ENCODE data around the gene RGS3.

- TF ChIP-seq ZNF274 (IDR thresholded peaks at IDR 0.05; ENCODE audit: low read depth, low read length) (no peak), RAD21 (IDR thresholded peaks at IDR 0.05; ENCODE audit: low read depth) (no peak), CTCF (IDR thresholded peaks at IDR 0.05 in 2 of 3, conservative IDR thresholded peaks at IDR 0.05 in 1 of 3; ENCODE audit: borderline replicate concordance in 1 of 3, insufficient read depth in 1 of 3, low read depth in 2 of 3, low read length in 2 of 3) (no peak), ATF3 (IDR thresholded peaks at IDR 0.05) (no peak), EZH2 (IDR thresholded peaks at IDR 0.05) (no peak), SP1 (IDR thresholded peaks at IDR 0.05; ENCODE audit: low read depth) (no peak), POLR2A (IDR thresholded peaks at IDR 0.05; ENCODE audit: borderline replicate concordance, extremely low read depth, insufficient read depth, insufficient read length) (no peak), SRF (IDR thresholded peaks at IDR 0.05; ENCODE audit: low read depth) (no peak), ZBTB33 (IDR thresholded peaks at IDR 0.05; ENCODE audit: extremely low read depth, insufficient replicate concordance, low read length) (no peak), YY1 (IDR thresholded peaks at IDR 0.05; ENCODE audit: extremely low read depth, insufficient replicate concordance, low read depth, low read length) (no peak), JUND (IDR thresholded peaks at IDR 0.05) (no peak), REST (IDR thresholded peaks at IDR 0.05; ENCODE audit: low read depth) (no peak), ELF1 (IDR thresholded peaks at IDR 0.05; ENCODE audit: borderline replicate concordance, low read depth) (no peak)
These were observed 120.2 kb downstream of the RGS3 start for GRCh38 chr9:113583511-113584427.
